Measurements from ENCODE around the gene FADS6. TPM values are rescaled to one million over a fixed set of nuclear protein-coding genes. Genes with fewer than 3 reads are reported as not detected.
"Not testable (repeated sequence)": the region's sequence is repeated elsewhere in the genome, so short reads cannot be mapped to it uniquely, and the experiment has no call there.

FADS6 gene
- total RNA-seq, 1 donor: not detected

DNA sequence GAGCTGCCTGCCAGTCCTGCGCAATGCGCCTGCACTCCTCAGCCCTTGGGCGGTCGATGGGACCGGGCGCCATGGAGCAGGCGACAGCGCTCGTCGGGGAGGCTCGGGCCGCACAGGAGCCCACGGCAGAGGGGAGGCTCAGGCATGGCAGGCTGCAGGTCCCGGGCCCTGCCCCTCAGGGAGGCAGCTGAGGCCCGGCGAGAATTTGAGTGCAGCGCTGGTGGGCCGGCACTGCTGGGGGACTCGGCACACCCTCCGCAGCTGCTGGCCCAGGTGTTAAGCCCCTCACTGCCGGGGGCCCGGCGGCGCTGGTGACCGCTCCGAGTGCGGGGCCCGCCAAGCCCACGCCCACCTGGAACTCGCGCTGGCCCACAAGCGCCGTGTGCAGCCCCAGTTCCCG lies 13.6 kb upstream of the FADS6 start:
- no peak for DNase-seq (ENCODE audit: low read depth)
- TF ChIP-seq, protein P1, sequence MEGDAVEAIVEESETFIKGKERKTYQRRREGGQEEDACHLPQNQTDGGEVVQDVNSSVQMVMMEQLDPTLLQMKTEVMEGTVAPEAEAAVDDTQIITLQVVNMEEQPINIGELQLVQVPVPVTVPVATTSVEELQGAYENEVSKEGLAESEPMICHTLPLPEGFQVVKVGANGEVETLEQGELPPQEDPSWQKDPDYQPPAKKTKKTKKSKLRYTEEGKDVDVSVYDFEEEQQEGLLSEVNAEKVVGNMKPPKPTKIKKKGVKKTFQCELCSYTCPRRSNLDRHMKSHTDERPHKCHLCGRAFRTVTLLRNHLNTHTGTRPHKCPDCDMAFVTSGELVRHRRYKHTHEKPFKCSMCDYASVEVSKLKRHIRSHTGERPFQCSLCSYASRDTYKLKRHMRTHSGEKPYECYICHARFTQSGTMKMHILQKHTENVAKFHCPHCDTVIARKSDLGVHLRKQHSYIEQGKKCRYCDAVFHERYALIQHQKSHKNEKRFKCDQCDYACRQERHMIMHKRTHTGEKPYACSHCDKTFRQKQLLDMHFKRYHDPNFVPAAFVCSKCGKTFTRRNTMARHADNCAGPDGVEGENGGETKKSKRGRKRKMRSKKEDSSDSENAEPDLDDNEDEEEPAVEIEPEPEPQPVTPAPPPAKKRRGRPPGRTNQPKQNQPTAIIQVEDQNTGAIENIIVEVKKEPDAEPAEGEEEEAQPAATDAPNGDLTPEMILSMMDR (IDR thresholded peaks at IDR 0.05; ENCODE audit: insufficient read depth, low read length): no peak
- no peak overlapping the region for H3K4me3 ChIP-seq (ENCODE audit: low read depth, low read length)

DNA sequence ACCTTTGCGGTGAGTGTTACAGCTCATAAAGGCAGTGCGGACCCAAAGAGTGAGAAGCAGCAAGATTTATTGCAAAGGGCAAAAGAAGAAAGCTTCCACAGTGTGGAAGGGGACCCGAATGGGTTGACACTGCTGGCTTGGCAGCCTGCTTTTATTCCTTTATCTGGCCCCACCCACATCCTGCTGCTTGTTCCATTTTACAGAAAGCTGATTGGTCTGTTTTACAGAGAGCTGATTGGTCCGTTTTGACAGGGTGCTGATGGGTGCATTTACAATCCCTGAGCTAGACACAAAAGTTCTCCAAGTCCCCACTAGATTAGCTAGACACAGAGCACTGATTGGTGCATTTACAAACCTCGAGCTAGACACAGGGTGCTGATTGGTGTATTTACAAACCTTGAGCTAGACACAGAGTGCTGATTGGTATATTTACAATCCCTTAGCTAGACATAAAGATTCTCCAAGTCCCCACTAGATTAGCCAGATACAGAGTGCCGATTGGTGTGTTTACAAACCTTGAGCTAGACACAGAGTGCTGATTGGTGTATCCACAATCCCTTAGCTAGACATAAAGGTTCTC lies 12.9 kb upstream of the FADS6 start:
- DNase-seq (ENCODE audit: low read depth); H3K4me3 ChIP-seq (ENCODE audit: low read depth, low read length): not testable (repeated sequence)

DNA sequence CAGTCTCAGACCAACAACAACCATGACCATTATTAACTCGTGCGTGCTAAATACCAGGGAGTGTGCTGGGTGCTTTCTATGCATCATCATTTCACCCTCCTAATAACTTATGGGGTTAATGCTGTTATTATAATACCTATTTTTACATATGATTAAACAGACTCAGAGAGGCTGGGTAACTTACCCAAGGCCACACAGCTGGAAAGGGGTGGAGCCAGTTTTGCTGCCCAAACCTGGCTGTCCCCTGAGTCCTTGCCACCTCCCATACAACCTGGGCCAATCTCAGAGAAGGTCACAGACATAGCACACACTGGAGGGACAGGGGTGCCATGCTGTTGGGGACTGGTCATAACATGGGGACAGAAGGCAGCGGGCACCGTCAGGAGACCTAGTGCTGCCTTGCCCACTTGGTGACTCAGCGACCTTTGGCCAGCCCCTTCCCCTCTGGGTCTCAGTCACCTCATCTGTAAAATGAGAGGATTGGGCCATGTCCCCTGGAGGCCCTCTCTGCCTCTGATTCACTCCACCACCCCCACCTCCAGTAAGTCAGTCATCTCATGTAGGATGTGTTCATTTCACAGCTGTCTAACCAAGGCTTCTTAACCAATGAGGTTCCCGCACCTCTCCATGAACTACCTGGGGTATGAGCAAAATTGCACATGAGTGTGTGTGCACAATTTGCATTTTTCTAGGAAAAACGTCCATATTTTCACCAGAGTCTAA lies 11.4 kb upstream of the FADS6 start:
- no peak overlapping the region for H3K4me3 ChIP-seq (ENCODE audit: low read depth, low read length)
- TF ChIP-seq, protein P1 (IDR thresholded peaks at IDR 0.05; ENCODE audit: insufficient read depth, low read length): no peak
- DNase-seq (ENCODE audit: low read depth): no peak

- no peak overlapping the region for H3K4me3 ChIP-seq (ENCODE audit: low read depth, low read length)
- TF ChIP-seq, protein P1 (IDR thresholded peaks at IDR 0.05; ENCODE audit: insufficient read depth, low read length): no peak
- DNase-seq (ENCODE audit: low read depth): no peak
Measured at GRCh38 chr17:74903671-74904070, 10.2 kb upstream of the FADS6 start.

GRCh38 chr17:74903034-74903433 lies 9.6 kb upstream of the FADS6 start:
- TF ChIP-seq, protein P1 (IDR thresholded peaks at IDR 0.05; ENCODE audit: insufficient read depth, low read length): no peak
- H3K4me3 ChIP-seq (ENCODE audit: low read depth, low read length): no peak overlapping the region
- DNase-seq (ENCODE audit: low read depth): no peak

- H3K4me3 ChIP-seq (ENCODE audit: low read depth, low read length): no peak overlapping the region
- TF ChIP-seq, protein P1 (IDR thresholded peaks at IDR 0.05; ENCODE audit: insufficient read depth, low read length): no peak
- no peak for DNase-seq (ENCODE audit: low read depth)
Measured at GRCh38 chr17:74901353-74902135, 8.1 kb upstream of the FADS6 start.

DNA sequence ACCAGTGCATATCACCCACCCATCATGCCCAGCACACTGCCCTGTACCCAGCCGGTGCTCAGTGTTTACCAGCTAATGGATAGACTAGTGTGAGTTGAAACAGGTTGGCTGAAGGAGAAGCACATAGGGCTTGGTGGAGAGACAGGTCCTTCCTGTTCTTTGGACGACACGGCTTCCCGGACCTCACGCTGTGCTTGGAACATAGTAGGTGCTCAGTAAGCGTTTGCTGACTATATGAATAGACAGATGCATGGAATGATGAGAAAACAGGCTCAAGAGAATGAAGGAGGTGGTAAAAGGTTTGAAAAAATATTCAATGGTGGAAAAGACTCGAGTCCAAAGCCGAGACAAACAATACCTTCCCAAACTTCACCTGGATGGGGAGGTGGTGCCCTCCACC lies 6.8 kb upstream of the FADS6 start:
- H3K4me3 ChIP-seq (ENCODE audit: low read depth, low read length): no peak overlapping the region
- TF ChIP-seq, protein P1 (IDR thresholded peaks at IDR 0.05; ENCODE audit: insufficient read depth, low read length): no peak
- DNase-seq (ENCODE audit: low read depth): no peak

Measured in fibroblast of the aortic adventitia (primary cell).